Liver (tissue), 3 donors: ENCODE results near the gene DACH1.

Source experiments
- ATF3 ChIP-seq: IDR thresholded peaks from 2 replicates; pipeline ENCODE4 v1.6.1; 2016; ENCODE audit warnings: antibody characterized with exemption
- CTCF ChIP-seq: fragments of 150-350 bp; IDR thresholded peaks from 2 replicates; pipeline ENCODE4 v1.5.1; 2017; ENCODE audit warnings: improper control_type of control experiment, low read depth, low read length; ENCODE audit not compliant: missing input control
- EGR1 ChIP-seq, 2 donors: IDR thresholded peaks; 2 replicates each; pipeline ENCODE4 v1.6.1; 2016 to 2018; ENCODE audit warnings: antibody characterized with exemption in 2 of 2, low read depth in 2 of 2
- GABPA ChIP-seq, 2 donors: IDR thresholded peaks in 1 of 2; conservative IDR thresholded peaks in 1 of 2; 2 replicates each; pipeline ENCODE4 v1.6.1; 2016; ENCODE audit warnings: antibody characterized with exemption in 2 of 2, mild to moderate bottlenecking in 1 of 2, moderate library complexity in 1 of 2
- JUND ChIP-seq, 2 donors: IDR thresholded peaks; 2 replicates each; pipeline ENCODE4 v1.6.1; 2016; ENCODE audit warnings: antibody characterized with exemption in 2 of 2
- MAX ChIP-seq: IDR thresholded peaks from 2 replicates; pipeline ENCODE4 v1.6.1; 2016; ENCODE audit warnings: antibody characterized with exemption
- NR2F2 ChIP-seq: IDR thresholded peaks from 2 replicates; pipeline ENCODE4 v1.6.1; 2016; ENCODE audit warnings: antibody characterized with exemption
- RAD21 ChIP-seq, 2 donors: IDR thresholded peaks; 2 replicates each; pipeline ENCODE4 v1.6.1; 2016; ENCODE audit warnings: antibody characterized with exemption in 2 of 2, mild to moderate bottlenecking in 2 of 2
- REST ChIP-seq: IDR thresholded peaks from 2 replicates; pipeline ENCODE4 v1.6.1; 2016; ENCODE audit warnings: antibody characterized with exemption, mild to moderate bottlenecking
- RXRA ChIP-seq, 2 donors: IDR thresholded peaks; 2 replicates each; pipeline ENCODE4 v1.6.1; 2017 to 2018; ENCODE audit warnings: antibody characterized with exemption in 2 of 2, mild to moderate bottlenecking in 1 of 2
- SP1 ChIP-seq: IDR thresholded peaks from 2 replicates; pipeline ENCODE4 v1.6.1; 2018; ENCODE audit warnings: antibody characterized with exemption, mild to moderate bottlenecking
- TAF1 ChIP-seq: conservative IDR thresholded peaks from 2 replicates; pipeline ENCODE4 v1.6.1; 2016; ENCODE audit warnings: antibody characterized with exemption, mild to moderate bottlenecking
- YY1 ChIP-seq: IDR thresholded peaks from 2 replicates; pipeline ENCODE4 v1.6.1; 2016; ENCODE audit warnings: antibody characterized with exemption, mild to moderate bottlenecking
- donor health status: healthy.
- donor health status: healthy.

- TF ChIP-seq CTCF (no peak), YY1 (no peak), GABPA (IDR thresholded peaks at IDR 0.05 in 1 of 2, conservative IDR thresholded peaks at IDR 0.05 in 1 of 2) (no peak), RXRA (IDR thresholded peaks at IDR 0.05) (no peak), REST (no peak), MAX (no peak), JUND (IDR thresholded peaks at IDR 0.05) (no peak), ATF3 (no peak), RAD21 (IDR thresholded peaks at IDR 0.05) (no peak), SP1 (no peak), TAF1 (no peak), EGR1 (IDR thresholded peaks at IDR 0.05; ENCODE audit: low read depth in 2 of 2) (no peak), NR2F2 (no peak)
Observed at GRCh38 chr13:71417205-71417604, 449.8 kb downstream of the DACH1 start.
